H1 (cell line): ENCODE results near the gene MID2. TPM values are rescaled to one million over a fixed set of nuclear protein-coding genes. Genes with fewer than 3 reads are reported as not detected.

Source experiments
- CBX5 ChIP-seq: fragments of 300-800, 300-1000 bp; sonication (generic); IDR thresholded peaks from 2 replicates; pipeline ENCODE4 v1.7.1; 2016; ENCODE audit warnings: antibody characterized with exemption, low read length, low read depth
- CREB1 ChIP-seq: IDR thresholded peaks from 2 replicates; pipeline ENCODE4 v1.6.1; 2012; ENCODE audit warnings: inconsistent platforms
- EGR1 ChIP-seq: IDR thresholded peaks from 2 replicates; pipeline ENCODE4 v1.6.1; 2011; ENCODE audit warnings: low read depth, low read length, borderline replicate concordance
- GABPA ChIP-seq: IDR thresholded peaks from 2 replicates; pipeline ENCODE4 v1.6.1; 2011; ENCODE audit warnings: mild to moderate bottlenecking, low read length, moderate library complexity, borderline replicate concordance; ENCODE audit not compliant: insufficient read depth
- GTF2F1 ChIP-seq: IDR thresholded peaks from 2 replicates; pipeline ENCODE4 v1.6.1; 2012; ENCODE audit warnings: low read depth, low read length, improper control_type of control experiment, borderline replicate concordance
- HDAC6 ChIP-seq: IDR thresholded peaks from one replicate; pipeline ENCODE4 v1.7.1; 2012; ENCODE audit warnings: low read depth, mild to moderate bottlenecking, inconsistent platforms, low read length, moderate library complexity
- SP2 ChIP-seq: IDR thresholded peaks from 2 replicates; pipeline ENCODE4 v1.6.1; 2012; ENCODE audit warnings: mild to moderate bottlenecking, low read length, inconsistent platforms
- TAF7 ChIP-seq: optimal IDR thresholded peaks from 2 replicates; pipeline ENCODE3; 2011; ENCODE audit warnings: low read depth, mild to moderate bottlenecking, inconsistent platforms, low read length, moderate library complexity, borderline replicate concordance
- polyA plus RNA-seq, 7 experiments: library from polyadenylated mRNA; depleted of rRNA in 3 of 7; stranded (reverse) in 5 of 7; unstranded in 2 of 7; fragments of >200 nt in 5 of 7; fragments of 200-250 nt in 2 of 7; gene quantifications; 1 replicate in 5 of 7; 2 replicates in 1 of 7; 4 replicates in 1 of 7; pipeline versions ENCODE4 v1.2.1 to v1.2.3, GENCODE V29; 2011 to 2013; ENCODE audit warnings: missing spikeins in 2 of 7, mixed read lengths in 2 of 7
- total RNA-seq: library from RNA; stranded (reverse); fragmentation: NEBNext Ultra II Directional; extraction: Animal tissue kit (Norgen Biotek cat#: 25700); gene quantifications from 2 replicates; pipeline ENCODE4 v1.2.1, GENCODE V29; 2021

MID2 gene
- total and polyA plus RNA-seq, 2 of the 8 experiments (the other 6 are each of a cell fraction or from before 2014, with no cell fraction given) = 0.98 to 1.7 TPM

DNA sequence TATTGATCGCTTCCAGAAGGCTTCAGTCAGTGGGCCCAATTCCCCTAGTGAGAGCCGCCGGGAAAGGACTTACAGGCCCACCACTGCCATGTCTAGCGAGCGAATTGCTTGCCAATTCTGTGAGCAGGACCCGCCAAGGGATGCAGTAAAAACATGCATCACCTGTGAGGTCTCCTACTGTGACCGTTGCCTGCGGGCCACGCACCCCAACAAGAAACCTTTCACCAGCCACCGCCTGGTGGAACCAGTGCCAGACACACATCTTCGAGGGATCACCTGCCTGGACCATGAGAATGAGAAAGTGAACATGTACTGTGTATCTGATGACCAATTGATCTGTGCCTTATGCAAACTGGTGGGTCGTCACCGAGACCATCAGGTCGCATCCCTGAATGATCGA is 15.3 kb downstream of the MID2 start (continued):
- no peak for TF ChIP-seq CREB1
- TF ChIP-seq CBX5 = no peak
- no peak for TF ChIP-seq SP2
- TF ChIP-seq TAF7 = no peak
- TF ChIP-seq GTF2F1 = no peak
- no peak for TF ChIP-seq HDAC6
- no peak for TF ChIP-seq GABPA
- no peak for TF ChIP-seq EGR1
